Measurements from ENCODE around the gene METAP1. TPM values are rescaled to one million over a fixed set of nuclear protein-coding genes. Genes with fewer than 3 reads are reported as not detected.

METAP1 gene
- polyA plus RNA-seq, 3 donors: 15.9 to 21.7 (median 20.6) TPM

DNA sequence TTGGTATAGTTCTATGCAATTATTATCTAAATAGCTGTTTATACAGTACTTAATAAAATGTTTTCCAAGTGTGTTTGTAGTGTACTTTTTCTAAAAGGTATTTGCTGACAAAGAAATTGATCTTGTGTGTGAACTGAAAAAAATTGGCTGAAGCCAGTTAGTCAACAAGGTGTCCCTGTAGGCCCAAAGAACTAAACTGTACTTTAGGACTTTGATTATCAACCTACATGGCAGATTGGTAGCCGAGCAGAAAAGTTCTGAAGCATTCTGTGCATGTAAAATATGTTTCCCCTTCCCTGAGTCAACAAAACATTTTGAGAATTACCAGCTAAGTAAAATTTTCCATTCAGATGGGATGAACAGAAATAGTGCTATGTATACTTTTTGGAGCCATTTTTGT lies 72.1 kb downstream of the METAP1 start:
- intact Hi-C loops (cut with micrococcal nuclease): no loop called here
- TF ChIP-seq, protein P1, sequence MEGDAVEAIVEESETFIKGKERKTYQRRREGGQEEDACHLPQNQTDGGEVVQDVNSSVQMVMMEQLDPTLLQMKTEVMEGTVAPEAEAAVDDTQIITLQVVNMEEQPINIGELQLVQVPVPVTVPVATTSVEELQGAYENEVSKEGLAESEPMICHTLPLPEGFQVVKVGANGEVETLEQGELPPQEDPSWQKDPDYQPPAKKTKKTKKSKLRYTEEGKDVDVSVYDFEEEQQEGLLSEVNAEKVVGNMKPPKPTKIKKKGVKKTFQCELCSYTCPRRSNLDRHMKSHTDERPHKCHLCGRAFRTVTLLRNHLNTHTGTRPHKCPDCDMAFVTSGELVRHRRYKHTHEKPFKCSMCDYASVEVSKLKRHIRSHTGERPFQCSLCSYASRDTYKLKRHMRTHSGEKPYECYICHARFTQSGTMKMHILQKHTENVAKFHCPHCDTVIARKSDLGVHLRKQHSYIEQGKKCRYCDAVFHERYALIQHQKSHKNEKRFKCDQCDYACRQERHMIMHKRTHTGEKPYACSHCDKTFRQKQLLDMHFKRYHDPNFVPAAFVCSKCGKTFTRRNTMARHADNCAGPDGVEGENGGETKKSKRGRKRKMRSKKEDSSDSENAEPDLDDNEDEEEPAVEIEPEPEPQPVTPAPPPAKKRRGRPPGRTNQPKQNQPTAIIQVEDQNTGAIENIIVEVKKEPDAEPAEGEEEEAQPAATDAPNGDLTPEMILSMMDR (IDR thresholded peaks at IDR 0.05): no peak
- Histone ChIP-seq H3K79me2 (ENCODE audit: insufficient read depth, low read length) (no peaks in the 10 kb centered on the region), H3K36me3 (replicated peaks in 1 of 2; ENCODE audit: control insufficient read depth in 1 of 2, insufficient read depth in 2 of 2, low read length in 2 of 2) (peaks cover 19 to 49% of the 10 kb centered on the region in 2 donors), H3K27me3 (ENCODE audit: control insufficient read depth in 2 of 2, insufficient read depth in 2 of 2, low read length in 2 of 2) (no peaks in the 10 kb centered on the region), H3K4me2 (replicated peaks; ENCODE audit: extremely low read depth, low read length, poor library complexity, severe bottlenecking) (no peak overlapping the region), H3K4me1 (ENCODE audit: control insufficient read depth in 1 of 2, insufficient read depth in 2 of 2, low read length in 2 of 2) (no peaks in the 10 kb centered on the region), H3K4me3 (replicated peaks in 1 of 3; ENCODE audit: low read depth in 2 of 3, low read length in 3 of 3) (no peak overlapping the region), H4K20me1 (ENCODE audit: insufficient read depth, low read length) (no peaks in the 10 kb centered on the region), H3K27ac (ENCODE audit: low read depth in 1 of 2, low read length in 2 of 2) (no peak overlapping the region), H2AFZ (ENCODE audit: insufficient read depth, low read depth, low read length, poor library complexity, severe bottlenecking) (no peak overlapping the region), H3K9ac (ENCODE audit: insufficient read depth, low read length, poor library complexity, severe bottlenecking) (no peak overlapping the region), H3K9me3 (replicated peaks in 1 of 2; ENCODE audit: control insufficient read depth in 1 of 2, insufficient read depth in 1 of 2, low read length in 2 of 2) (no peaks in the 10 kb centered on the region)
- Mint-ChIP-seq H3K4me3 (no peak overlapping the region), H3K27me3 (ENCODE audit: low read depth in 3 of 3) (no peaks in the 10 kb centered on the region), H3K4me1 (no peaks in the 10 kb centered on the region), H3K27ac (no peak overlapping the region), H3K9me3 (peaks cover 0 to 3% (median 0%) of the 10 kb centered on the region in 7 donors), H3K36me3 (peaks cover 30 to 47% of the 10 kb centered on the region in 2 donors)
- no peak for DNase-seq
- no CpG with 5 or more reads among the region's 1 CpG for WGBS (ENCODE audit: insufficient coverage)

DNA sequence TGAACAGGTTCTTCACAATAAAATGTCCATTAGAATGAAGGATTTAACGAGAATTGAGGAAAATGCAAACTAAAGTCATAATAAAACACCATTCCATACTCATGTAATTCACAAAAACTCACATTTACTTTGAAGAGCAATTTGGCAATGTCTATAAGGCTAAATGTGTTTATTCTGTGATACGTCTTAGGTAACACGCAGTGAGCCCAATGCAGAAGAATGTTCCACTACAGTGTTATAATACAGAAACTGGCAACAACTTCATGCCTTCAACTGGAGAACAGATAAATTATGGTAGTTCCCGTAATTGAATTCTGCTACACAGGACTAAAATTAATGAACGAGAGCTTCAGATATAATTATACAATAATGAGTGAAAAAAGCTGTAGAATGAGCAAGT lies 75.6 kb downstream of the METAP1 start:
- intact Hi-C loops (cut with micrococcal nuclease): no loop called here
- Histone ChIP-seq H3K27ac (ENCODE audit: low read depth in 1 of 2, low read length in 2 of 2) (no peak overlapping the region), H2AFZ (ENCODE audit: insufficient read depth, low read depth, low read length, poor library complexity, severe bottlenecking) (no peak overlapping the region), H3K9me3 (replicated peaks in 1 of 2; ENCODE audit: control insufficient read depth in 1 of 2, insufficient read depth in 1 of 2, low read length in 2 of 2) (no peaks in the 10 kb centered on the region), H3K79me2 (ENCODE audit: insufficient read depth, low read length) (no peaks in the 10 kb centered on the region), H4K20me1 (ENCODE audit: insufficient read depth, low read length) (no peaks in the 10 kb centered on the region), H3K4me2 (replicated peaks; ENCODE audit: extremely low read depth, low read length, poor library complexity, severe bottlenecking) (no peak overlapping the region), H3K27me3 (ENCODE audit: control insufficient read depth in 2 of 2, insufficient read depth in 2 of 2, low read length in 2 of 2) (no peaks in the 10 kb centered on the region), H3K4me3 (replicated peaks in 1 of 3; ENCODE audit: low read depth in 2 of 3, low read length in 3 of 3) (no peak overlapping the region), H3K4me1 (ENCODE audit: control insufficient read depth in 1 of 2, insufficient read depth in 2 of 2, low read length in 2 of 2) (no peaks in the 10 kb centered on the region), H3K9ac (ENCODE audit: insufficient read depth, low read length, poor library complexity, severe bottlenecking) (no peak overlapping the region), H3K36me3 (replicated peaks in 1 of 2; ENCODE audit: control insufficient read depth in 1 of 2, insufficient read depth in 2 of 2, low read length in 2 of 2) (peaks cover 49 to 72% of the 10 kb centered on the region in 2 donors)
- TF ChIP-seq, protein P1 (IDR thresholded peaks at IDR 0.05): no peak
- Mint-ChIP-seq H3K27ac (no peak overlapping the region), H3K9me3 (no peaks in the 10 kb centered on the region), H3K4me3 (no peak overlapping the region), H3K4me1 (no peaks in the 10 kb centered on the region), H3K27me3 (ENCODE audit: low read depth in 3 of 3) (peaks cover 0 to 1% (median 0%) of the 10 kb centered on the region in 3 donors), H3K36me3 (peaks cover 46 to 66% of the 10 kb centered on the region in 2 donors)
- DNase-seq: no peak
- no CpG with 5 or more reads among the region's 5 CpGs for WGBS (ENCODE audit: insufficient coverage)

Data from CD14-positive monocyte (primary cell).